Tibial nerve (tissue), 3 donors: ENCODE measurements around the gene KREMEN2.

Experiments used
- POLR2A ChIP-seq, 2 donors: fragments of 450-650 bp; IDR thresholded peaks; one replicate each; pipeline ENCODE4 v1.6.1; 2017; ENCODE audit warnings: antibody characterized with exemption in 2 of 2, mild to moderate bottlenecking in 2 of 2, moderate library complexity in 2 of 2
- TF ChIP-seq, protein P1 (sequence below), 5 experiments: fragments of 200-600 bp in 3 of 5; fragments of 450-650 bp in 2 of 5; sonication (generic) in 3 of 5; IDR thresholded peaks; one replicate each; pipeline ENCODE4 v1.5.1; 2016 to 2019; ENCODE audit warnings: antibody characterized with exemption in 5 of 5, mild to moderate bottlenecking in 3 of 5, moderate library complexity in 2 of 5

DNA sequence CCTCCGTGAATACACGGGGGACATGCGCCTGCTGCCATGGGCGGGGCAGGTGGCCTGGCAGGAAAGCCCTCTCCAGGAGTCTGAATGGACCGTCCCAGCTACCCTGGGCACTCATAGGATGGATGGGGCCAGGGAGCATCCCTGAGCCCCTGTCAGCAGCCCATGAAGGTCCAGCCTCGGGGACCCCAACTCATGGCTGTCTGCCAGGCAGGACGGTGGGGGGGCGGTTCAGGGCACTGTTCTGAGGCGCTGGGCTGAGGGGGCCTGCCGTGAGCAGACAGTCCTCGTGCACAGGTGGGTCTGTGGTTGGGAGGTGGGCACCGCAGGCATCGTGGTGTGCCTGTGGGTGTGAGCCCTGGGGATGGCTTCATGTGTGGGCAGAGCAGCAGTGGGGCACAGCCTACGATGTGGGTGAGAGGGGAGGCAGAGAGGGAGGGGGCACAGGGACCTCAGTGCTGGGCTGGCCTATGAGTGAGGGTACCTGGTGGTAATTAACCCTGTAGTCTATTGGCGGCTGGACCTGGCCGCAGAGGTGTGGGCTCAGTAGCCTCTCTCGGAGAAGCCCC is 22.6 kb downstream of the KREMEN2 start:
- TF ChIP-seq, protein P1, sequence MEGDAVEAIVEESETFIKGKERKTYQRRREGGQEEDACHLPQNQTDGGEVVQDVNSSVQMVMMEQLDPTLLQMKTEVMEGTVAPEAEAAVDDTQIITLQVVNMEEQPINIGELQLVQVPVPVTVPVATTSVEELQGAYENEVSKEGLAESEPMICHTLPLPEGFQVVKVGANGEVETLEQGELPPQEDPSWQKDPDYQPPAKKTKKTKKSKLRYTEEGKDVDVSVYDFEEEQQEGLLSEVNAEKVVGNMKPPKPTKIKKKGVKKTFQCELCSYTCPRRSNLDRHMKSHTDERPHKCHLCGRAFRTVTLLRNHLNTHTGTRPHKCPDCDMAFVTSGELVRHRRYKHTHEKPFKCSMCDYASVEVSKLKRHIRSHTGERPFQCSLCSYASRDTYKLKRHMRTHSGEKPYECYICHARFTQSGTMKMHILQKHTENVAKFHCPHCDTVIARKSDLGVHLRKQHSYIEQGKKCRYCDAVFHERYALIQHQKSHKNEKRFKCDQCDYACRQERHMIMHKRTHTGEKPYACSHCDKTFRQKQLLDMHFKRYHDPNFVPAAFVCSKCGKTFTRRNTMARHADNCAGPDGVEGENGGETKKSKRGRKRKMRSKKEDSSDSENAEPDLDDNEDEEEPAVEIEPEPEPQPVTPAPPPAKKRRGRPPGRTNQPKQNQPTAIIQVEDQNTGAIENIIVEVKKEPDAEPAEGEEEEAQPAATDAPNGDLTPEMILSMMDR (IDR thresholded peaks at IDR 0.05): no peak
- TF ChIP-seq POLR2A (IDR thresholded peaks at IDR 0.05): no peak
